OCI-LY7 (cell line): Measurements from ENCODE around the gene ABCA4. TPM values are rescaled to one million over a fixed set of nuclear protein-coding genes. Genes with fewer than 3 reads are reported as not detected.

Experiments
- BruUV-seq: library from RNA; stranded (reverse); fragments of 400-500 nt; replicated peaks from 2 replicates; lab custom pipeline; 2021; lab: Mats Ljungman, UMichigan
- CTCF ChIA-PET: fragments of 300-600 bp; sonication (Branson Sonifier 250); formaldehyde crosslinking; loops from one replicate; lab custom pipeline; 2022; ENCODE audit warnings: antibody characterized with exemption; ENCODE audit not compliant: unreplicated experiment; lab: Charles Lee
- POLR2A ChIA-PET: fragments of 300-600 bp; sonication (Branson Sonifier 250); formaldehyde crosslinking; loops from one replicate; lab custom pipeline; 2022; ENCODE audit warnings: antibody characterized with exemption; lab: Charles Lee
- DNase-seq: peaks from one replicate; pipeline ENCODE4 v3.0.0-alpha.2; 2015; ENCODE audit warnings: low spot score
- H2AFZ ChIP-seq: fragments of 200-600 bp; sonication (generic), shearing (Covaris generic); 2 replicates; pipeline ENCODE4 v1.6.1; 2014; ENCODE audit warnings: mild to moderate bottlenecking, antibody characterized with exemption, low read length, moderate library complexity
- H3K27ac ChIP-seq: fragments of 200-600 bp; sonication (generic); 2 replicates; pipeline ENCODE4 v1.5.1; 2014; ENCODE audit warnings: mixed run types, low read depth, mild to moderate bottlenecking, moderate library complexity, low read length, inconsistent platforms; ENCODE audit not compliant: poor library complexity, severe bottlenecking
- H3K36me3 ChIP-seq: fragments of 200-600 bp; sonication (generic); 2 replicates; pipeline ENCODE4 v1.6.1; 2014; ENCODE audit warnings: mild to moderate bottlenecking, antibody characterized with exemption, low read length, moderate library complexity, mixed read lengths; ENCODE audit not compliant: insufficient read depth
- H3K4me1 ChIP-seq: fragments of 200-600 bp; sonication (generic); 2 replicates; pipeline ENCODE4 v1.5.1; 2014; ENCODE audit warnings: mild to moderate bottlenecking, low read length; ENCODE audit not compliant: insufficient read depth, poor library complexity, severe bottlenecking
- H3K4me2 ChIP-seq: fragments of 200-600 bp; sonication (generic); 2 replicates; pipeline ENCODE4 v1.6.1; 2014; ENCODE audit warnings: mild to moderate bottlenecking, low read length
- H3K4me3 ChIP-seq: fragments of 200-600 bp; sonication (generic); 2 replicates; pipeline ENCODE4 v1.5.1; 2014; ENCODE audit warnings: mild to moderate bottlenecking, low read depth, low read length; ENCODE audit not compliant: poor library complexity, severe bottlenecking
- H3K79me2 ChIP-seq: fragments of 200-600 bp; sonication (generic); 2 replicates; pipeline ENCODE4 v1.6.1; 2016; ENCODE audit warnings: low read depth, mild to moderate bottlenecking, low read length, moderate library complexity, mixed read lengths; ENCODE audit not compliant: insufficient read depth
- H3K9me2 ChIP-seq: fragments of 200-600 bp; sonication (generic); 2 replicates; pipeline ENCODE4 v1.6.1; 2016; ENCODE audit warnings: mild to moderate bottlenecking, low read length, mixed read lengths; ENCODE audit not compliant: insufficient read depth
- H3K9me3 ChIP-seq: fragments of 200-600 bp; sonication (generic); 2 replicates; pipeline ENCODE4 v1.6.1; 2014; ENCODE audit warnings: mild to moderate bottlenecking, mixed run types, low read length, mixed read lengths
- H4K20me1 ChIP-seq: fragments of 200-600 bp; sonication (generic); 2 replicates; pipeline ENCODE4 v1.6.1; 2014; ENCODE audit warnings: mild to moderate bottlenecking, antibody characterized with exemption, low read length, moderate library complexity, mixed read lengths; ENCODE audit not compliant: insufficient read depth
- CTCF ChIP-seq: fragments of 200-600 bp; sonication (generic); conservative IDR thresholded peaks from 2 replicates; pipeline ENCODE4 v1.5.1; 2014; ENCODE audit warnings: mild to moderate bottlenecking, antibody characterized with exemption, low read length, moderate library complexity, mixed read lengths
- EZH2phosphoT487 ChIP-seq: fragments of 200-600 bp; sonication (generic); IDR thresholded peaks from 2 replicates; pipeline ENCODE4 v1.6.1; 2018; ENCODE audit warnings: low read depth, borderline replicate concordance, mild to moderate bottlenecking, mixed run types, antibody characterized with exemption, low read length, moderate library complexity, mixed read lengths
- intact Hi-C: fragments of 100-400 bp; cut with micrococcal nuclease; formaldehyde crosslinking; loops from one replicate; pipeline ENCODE4 v1.10.0; 2022; ENCODE audit not compliant: unreplicated experiment
- total RNA-seq, 2 experiments: library from RNA; depleted of rRNA in 1 of 2; stranded (reverse); fragments of >200 nt in 1 of 2; shearing (Covaris generic) in 1 of 2; gene quantifications; 2 replicates each; pipeline ENCODE4 v1.2.3, GENCODE V29; 2014 to 2022

Gene ABCA4
- total RNA-seq, 2 experiments from 2014 or later: not detected

- Histone ChIP-seq H3K9me3 (no peaks in the 10 kb centered on the region), H4K20me1 (no peaks in the 10 kb centered on the region), H3K4me2 (no peak overlapping the region), H3K27ac (no peak overlapping the region), H3K79me2 (no peaks in the 10 kb centered on the region), H3K4me3 (no peak overlapping the region), H3K36me3 (no peaks in the 10 kb centered on the region), H3K9me2 (no peaks in the 10 kb centered on the region), H2AFZ (no peak overlapping the region), H3K4me1 (no peaks in the 10 kb centered on the region)
- CTCF ChIA-PET: no interaction called here
- BruUV-seq: no TSS peak
- TF ChIP-seq EZH2phosphoT487 (no peak), CTCF (no peak)
- intact Hi-C loops: no loop called here
- DNase-seq: no peak
- POLR2A ChIA-PET: no interaction called here
Measured at GRCh38 chr1:93981274-93981667, 139.7 kb downstream of the ABCA4 start.

- no TSS peak for BruUV-seq
- Histone ChIP-seq H3K9me2 (no peaks in the 10 kb centered on the region), H3K79me2 (no peaks in the 10 kb centered on the region), H3K4me2 (no peak overlapping the region), H4K20me1 (no peaks in the 10 kb centered on the region), H3K4me1 (no peaks in the 10 kb centered on the region), H3K27ac (no peak overlapping the region), H3K36me3 (no peaks in the 10 kb centered on the region), H3K9me3 (no peaks in the 10 kb centered on the region), H2AFZ (no peak overlapping the region), H3K4me3 (no peak overlapping the region)
- intact Hi-C loops: no loop called here
- ChIA-PET CTCF (no interaction called here), POLR2A (interaction anchor here (1.4 kb wide), 1 partner anchor 9 kb away, joined by 6 read pairs; no protein-coding TSS in a partner anchor)
- TF ChIP-seq CTCF: peak; percentile 72
- no peak for TF ChIP-seq EZH2phosphoT487
- DNase-seq: peak; percentile 36
Measured at GRCh38 chr1:93980320-93981273, 140.4 kb downstream of the ABCA4 start.
